ACC112 (cell line): ENCODE measurements around the gene TSPAN14.
"Not testable (repeated sequence)": the region's sequence is repeated elsewhere in the genome, so short reads cannot be mapped to it uniquely, and the experiment has no call there.

ENCODE experiments used
- H2AFZ ChIP-seq: fragments of 200-600 bp; sonication (generic); one replicate; pipeline ENCODE4 v1.6.0; 2017; ENCODE audit warnings: antibody characterized with exemption, low read length; ENCODE audit not compliant: unreplicated experiment
- H3K27ac ChIP-seq: fragments of 200-600 bp; sonication (generic); 2 replicates; pipeline ENCODE4 v1.5.1; 2014; ENCODE audit warnings: low read depth, mild to moderate bottlenecking, antibody characterized with exemption, low read length, moderate library complexity
- H3K27me3 ChIP-seq: fragments of 200-600 bp; sonication (generic); 2 replicates; pipeline ENCODE4 v1.6.1; 2014; ENCODE audit warnings: mild to moderate bottlenecking, antibody characterized with exemption, low read length, moderate library complexity, mixed read lengths; ENCODE audit not compliant: insufficient read depth
- H3K36me3 ChIP-seq: fragments of 200-600 bp; sonication (generic); 2 replicates; pipeline ENCODE4 v1.6.1; 2016; ENCODE audit warnings: mild to moderate bottlenecking, antibody characterized with exemption, low read length, moderate library complexity, mixed read lengths; ENCODE audit not compliant: insufficient read depth
- H3K4me1 ChIP-seq: fragments of 200-600 bp; sonication (generic); one replicate; pipeline ENCODE4 v1.6.1; 2016; ENCODE audit warnings: low read length, mixed read lengths; ENCODE audit not compliant: insufficient read depth, unreplicated experiment, control insufficient read depth
- H3K4me3 ChIP-seq: fragments of 200-600 bp; sonication (generic); 2 replicates; pipeline ENCODE4 v1.5.1; 2014; ENCODE audit warnings: mild to moderate bottlenecking, low read depth, low read length
- H3K79me2 ChIP-seq: fragments of 200-600 bp; sonication (generic); one replicate; pipeline ENCODE4 v1.6.0; 2016; ENCODE audit warnings: low read length; ENCODE audit not compliant: control insufficient read depth, unreplicated experiment, insufficient read depth

Gene TSPAN14

GRCh38 chr10:80411681-80412220 lies 42.4 kb upstream of the TSPAN14 start:
- no peak overlapping the region for H3K27ac ChIP-seq
- peaks cover 58% of the 10 kb centered on the region for H3K27me3 ChIP-seq
- no peaks in the 10 kb centered on the region for H3K36me3 ChIP-seq
- no peak overlapping the region for H3K4me3 ChIP-seq
- no peaks in the 10 kb centered on the region for H3K4me1 ChIP-seq
- no peak overlapping the region for H2AFZ ChIP-seq
- H3K79me2 ChIP-seq: no peaks in the 10 kb centered on the region

GRCh38 chr10:80412486-80412885 lies 41.6 kb upstream of the TSPAN14 start:
- Histone ChIP-seq H2AFZ (no peak overlapping the region), H3K27me3 (peaks cover 53% of the 10 kb centered on the region), H3K27ac (no peak overlapping the region)

GRCh38 chr10:80413271-80413996 lies 40.7 kb upstream of the TSPAN14 start:
- Histone ChIP-seq H3K36me3 (no peaks in the 10 kb centered on the region), H3K27ac (no peak overlapping the region), H2AFZ (no peak overlapping the region), H3K4me3 (no peak overlapping the region), H3K4me1 (no peaks in the 10 kb centered on the region), H3K79me2 (no peaks in the 10 kb centered on the region), H3K27me3 (peaks cover 47% of the 10 kb centered on the region)

More at GRCh38 chr10:80412486-80412885, 41.6 kb upstream of the TSPAN14 start:
- Histone ChIP-seq H3K36me3 (no peaks in the 10 kb centered on the region), H3K4me1 (no peaks in the 10 kb centered on the region), H3K79me2 (no peaks in the 10 kb centered on the region), H3K4me3 (no peak overlapping the region)

GRCh38 chr10:80414142-80414895 lies 39.8 kb upstream of the TSPAN14 start:
- no peaks in the 10 kb centered on the region for H3K79me2 ChIP-seq
- H2AFZ ChIP-seq: no peak overlapping the region
- H3K27ac ChIP-seq: no peak overlapping the region
- no peaks in the 10 kb centered on the region for H3K4me1 ChIP-seq
- H3K27me3 ChIP-seq: peaks cover 38% of the 10 kb centered on the region
- H3K4me3 ChIP-seq: no peak overlapping the region
- no peaks in the 10 kb centered on the region for H3K36me3 ChIP-seq

GRCh38 chr10:80415734-80416478 lies 38.2 kb upstream of the TSPAN14 start:
- H3K27ac ChIP-seq: no peak overlapping the region
- H2AFZ ChIP-seq: no peak overlapping the region
- no peaks in the 10 kb centered on the region for H3K36me3 ChIP-seq
- H3K79me2 ChIP-seq: no peaks in the 10 kb centered on the region
- H3K27me3 ChIP-seq: peaks cover 33% of the 10 kb centered on the region
- H3K4me3 ChIP-seq: no peak overlapping the region
- no peaks in the 10 kb centered on the region for H3K4me1 ChIP-seq

GRCh38 chr10:80416479-80417098 lies 37.5 kb upstream of the TSPAN14 start:
- Histone ChIP-seq H3K36me3 (no peaks in the 10 kb centered on the region), H3K4me3 (no peak overlapping the region), H3K4me1 (no peaks in the 10 kb centered on the region), H2AFZ (no peak overlapping the region), H3K27ac (no peak overlapping the region), H3K79me2 (no peaks in the 10 kb centered on the region), H3K27me3 (peaks cover 35% of the 10 kb centered on the region)

GRCh38 chr10:80417256-80417655 lies 36.9 kb upstream of the TSPAN14 start:
- not testable (repeated sequence) for H3K4me1 ChIP-seq

GRCh38 chr10:80421050-80421706 lies 32.9 kb upstream of the TSPAN14 start:
- Histone ChIP-seq H3K36me3 (no peaks in the 10 kb centered on the region), H3K27ac (no peak overlapping the region), H2AFZ (no peak overlapping the region)

More at GRCh38 chr10:80417256-80417655, 36.9 kb upstream of the TSPAN14 start:
- not testable (repeated sequence) for H3K27ac ChIP-seq, H3K79me2 ChIP-seq, H2AFZ ChIP-seq, H3K4me3 ChIP-seq, H3K36me3 ChIP-seq
- H3K27me3 ChIP-seq: peaks cover 38% of the 10 kb centered on the region

GRCh38 chr10:80421707-80422536 lies 32.2 kb upstream of the TSPAN14 start:
- Histone ChIP-seq H2AFZ (no peak overlapping the region), H3K79me2 (no peaks in the 10 kb centered on the region), H3K27ac (no peak overlapping the region), H3K4me1 (no peaks in the 10 kb centered on the region), H3K27me3 (peaks cover 44% of the 10 kb centered on the region), H3K36me3 (no peaks in the 10 kb centered on the region), H3K4me3 (no peak overlapping the region)

More at GRCh38 chr10:80421050-80421706, 32.9 kb upstream of the TSPAN14 start:
- H3K4me1 ChIP-seq: no peaks in the 10 kb centered on the region
- no peak overlapping the region for H3K4me3 ChIP-seq
- no peaks in the 10 kb centered on the region for H3K79me2 ChIP-seq
- peaks cover 47% of the 10 kb centered on the region for H3K27me3 ChIP-seq
